Smooth muscle cell of trachea (primary cell): ENCODE measurements around the gene C5orf46. TPM values are rescaled to one million over a fixed set of nuclear protein-coding genes. Genes with fewer than 3 reads are reported as not detected.

Source experiments
- total RNA-seq: library from RNA; depleted of rRNA; stranded (reverse); fragments of >200 nt; gene quantifications from 2 replicates; pipeline ENCODE4 v1.2.1, GENCODE V29; 2014

Gene C5orf46
- 0.58 TPM in 1 of 2 replicates, not detected in the other for total RNA-seq

DNA sequence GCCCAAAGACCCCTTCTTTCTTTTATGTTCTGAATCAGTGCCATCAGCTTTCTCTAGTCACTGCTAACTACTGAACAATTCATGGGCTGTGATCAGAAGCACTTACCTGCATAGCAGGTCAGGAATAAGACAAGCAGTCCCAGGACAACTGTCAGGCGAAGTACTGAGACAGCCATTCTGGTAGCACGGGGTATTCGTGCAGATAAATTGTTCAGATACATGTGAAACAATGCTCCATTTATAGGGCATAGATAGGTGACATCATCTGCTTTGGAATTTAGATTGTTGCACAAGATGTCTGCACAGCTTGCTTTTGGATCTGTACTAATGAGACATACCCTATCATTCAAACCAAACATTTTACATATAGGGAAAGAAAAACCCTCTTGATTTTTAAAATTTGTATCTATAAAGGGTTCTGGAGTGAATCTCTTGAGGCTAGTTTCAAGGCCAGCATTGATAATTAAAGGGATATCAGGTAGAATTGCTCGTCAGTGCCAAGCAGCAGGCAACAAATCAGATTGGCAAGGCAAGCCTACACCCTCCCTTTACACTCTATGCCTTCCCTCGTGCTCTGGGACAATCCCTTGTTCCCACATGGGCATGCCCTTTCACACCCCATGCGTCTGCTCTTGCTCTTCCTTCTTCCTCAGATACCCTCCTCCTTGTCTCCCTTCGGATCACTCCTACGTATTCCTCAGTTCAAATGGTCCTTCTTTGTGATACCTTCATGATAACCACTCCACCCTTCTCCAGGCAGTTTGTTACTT lies at the start of gene C5orf46:
C5orf46 (minus strand) TSS at position 213 of the 770 bp plus-strand sequence; CDS start at position 176, 37 bp downstream.

DNA sequence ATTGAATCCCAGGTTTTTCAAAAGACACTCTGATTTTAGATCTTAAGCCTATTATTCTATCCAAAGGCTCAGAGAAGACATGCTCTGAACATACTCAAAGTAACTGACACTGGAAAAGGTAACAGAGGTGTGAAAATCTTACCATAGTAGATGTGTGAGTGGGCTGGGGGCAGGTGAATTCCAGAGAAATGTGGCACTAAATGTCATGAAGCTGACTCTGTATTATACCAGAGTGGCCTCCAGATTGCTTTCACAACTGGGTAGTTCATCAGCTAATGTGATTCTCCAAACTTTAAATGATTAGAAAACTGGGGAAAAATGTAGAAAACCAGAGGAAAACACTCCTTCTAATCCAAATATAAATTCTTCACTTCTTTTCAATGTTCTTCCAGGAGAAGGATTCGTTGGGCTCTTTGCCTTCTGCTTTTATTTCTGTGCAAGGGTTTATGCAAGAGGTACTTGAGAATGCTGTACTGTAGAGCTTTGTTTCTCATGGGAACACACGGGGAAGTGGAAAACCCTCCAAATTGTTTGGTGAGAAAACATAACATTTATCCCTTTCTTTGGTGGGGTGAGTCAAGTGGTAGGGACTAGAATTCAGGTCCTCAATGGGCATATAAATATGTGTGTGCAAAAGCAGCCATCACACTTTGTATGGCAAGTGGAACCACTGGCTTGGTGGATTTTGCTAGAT lies 28.1 kb downstream of the C5orf46 start, which contains the start of gene SCGB3A2:
SCGB3A2 (plus strand) TSS at position 646 of the 694 bp plus-strand sequence. CDS start 93 bp downstream, outside the sequence.

Other genes with a start within 250 kb of the C5orf46 start
- 0.50 and 2.6 TPM in 2 replicates for gene JAKMIP2, start 123.8 kb downstream of the C5orf46 start, total RNA-seq
- not detected in 2 replicates for gene SPINK1, start 74.9 kb downstream of the C5orf46 start, total RNA-seq
- gene SCGB3A2, start 27.8 kb downstream of the C5orf46 start, total RNA-seq: not detected in 2 replicates
- gene SPINK5, start 157.4 kb upstream of the C5orf46 start, total RNA-seq: not detected in 2 replicates